HFF-Myc (cell line): ENCODE data around the gene FCHSD2.

ENCODE experiments used
- DNase-seq: peaks from one replicate; pipeline ENCODE4 v3.0.0-alpha.2; 2011; ENCODE audit warnings: low read depth; ENCODE audit errors: extremely low read depth
- H3K4me3 ChIP-seq: replicated peaks from 2 replicates; pipeline ENCODE4 v1.5.1; 2011; ENCODE audit warnings: low read depth, mild to moderate bottlenecking, control low read depth, low read length
- CTCF ChIP-seq: IDR thresholded peaks from 2 replicates; pipeline ENCODE4 v1.5.1; 2012; ENCODE audit warnings: mild to moderate bottlenecking, low read depth, low read length, control low read depth; ENCODE audit errors: missing control alignments

FCHSD2 gene

GRCh38 chr11:73121692-73122091 lies 20.4 kb downstream of the FCHSD2 start:
- H3K4me3 ChIP-seq: no peak overlapping the region
- DNase-seq: no peak
- TF ChIP-seq CTCF: no peak

GRCh38 chr11:73117071-73117470 lies 25.0 kb downstream of the FCHSD2 start:
- no peak for TF ChIP-seq CTCF
- DNase-seq: no peak

GRCh38 chr11:73116636-73117035 lies 25.5 kb downstream of the FCHSD2 start:
- DNase-seq: no peak
- TF ChIP-seq CTCF: no peak
- H3K4me3 ChIP-seq: no peak overlapping the region

More at GRCh38 chr11:73117071-73117470, 25.0 kb downstream of the FCHSD2 start:
- H3K4me3 ChIP-seq: no peak overlapping the region

- DNase-seq: no peak
- TF ChIP-seq CTCF: no peak
- no peak overlapping the region for H3K4me3 ChIP-seq
Observed at GRCh38 chr11:73114835-73115220, 27.3 kb downstream of the FCHSD2 start.

- no peak for TF ChIP-seq CTCF
- no peak overlapping the region for H3K4me3 ChIP-seq
- no peak for DNase-seq
Observed at GRCh38 chr11:73114110-73114834, 27.8 kb downstream of the FCHSD2 start.

- TF ChIP-seq CTCF: no peak
- DNase-seq: no peak
- no peak overlapping the region for H3K4me3 ChIP-seq
Observed at GRCh38 chr11:73113426-73113825, 28.7 kb downstream of the FCHSD2 start.

- TF ChIP-seq CTCF: no peak
- no peak overlapping the region for H3K4me3 ChIP-seq
Observed at GRCh38 chr11:73107597-73107996, 34.5 kb downstream of the FCHSD2 start.

More at GRCh38 chr11:73107597-73107996, 34.5 kb downstream of the FCHSD2 start:
- no peak for DNase-seq
